ENCODE results near the gene NYNRIN. TPM values are rescaled to one million over a fixed set of nuclear protein-coding genes. Genes with fewer than 3 reads are reported as not detected.

NYNRIN gene
- total RNA-seq, 4 donors from 2014 or later = 8.0 to 21.2 (median 13.4) TPM

DNA sequence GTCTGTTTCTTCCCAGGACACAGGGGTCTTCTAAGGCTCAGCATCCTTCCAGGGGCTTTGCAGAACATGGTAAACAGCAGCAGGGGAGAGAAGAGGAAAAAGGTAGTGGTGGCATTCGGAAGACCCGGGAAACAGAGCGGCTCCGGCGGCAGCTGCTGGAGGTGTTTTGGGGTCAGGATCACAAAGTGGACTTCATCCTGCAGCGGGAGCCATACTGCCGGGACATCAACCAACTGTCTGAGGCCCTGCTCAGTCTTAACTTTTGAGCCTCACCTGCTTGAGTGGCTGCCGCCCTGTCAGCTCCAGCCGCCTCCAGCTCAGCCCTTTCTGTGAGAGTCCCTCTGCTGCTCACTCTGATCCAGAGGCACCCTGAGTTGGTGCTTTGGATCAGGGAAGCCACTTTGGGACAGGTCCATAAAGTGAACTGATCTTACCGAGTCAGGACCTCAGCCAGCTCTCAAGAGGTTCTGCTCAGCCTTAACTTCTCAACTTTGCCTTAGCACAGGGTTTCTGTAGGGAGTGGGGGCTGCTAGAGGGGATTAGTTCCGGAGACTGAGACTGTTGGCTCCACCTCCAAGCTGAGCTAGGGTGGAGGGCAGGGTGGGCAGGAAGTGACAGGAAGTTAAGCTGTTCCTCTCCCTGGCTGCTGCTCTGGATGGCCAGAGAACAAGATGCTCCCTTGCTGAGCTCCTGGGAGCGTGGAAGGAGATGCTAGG, 38.4 kb downstream of the NYNRIN start:
- H3K27me3 ChIP-seq = no peaks in the 10 kb centered on the region
- H3K36me3 ChIP-seq = peaks cover 41 to 88% (median 71%) of the 10 kb centered on the region in 4 donors
- DNase-seq (ENCODE audit: extremely low spot score) = peak; percentile 74
- TF ChIP-seq EP300 (IDR thresholded peaks at IDR 0.05) (no peak), POLR2AphosphoS5 (IDR thresholded peaks at IDR 0.05) (peak in 1 of 2 donors; percentile 21)
- no peak overlapping the region for H3K4me3 ChIP-seq
- intact Hi-C loops (cut with DNase I) = loop anchor here (2.0 to 10.0 kb wide), 3 partner anchors 104 to 292 kb away; partner anchors contain the start of genes EMC9, LTB4R, LTB4R2 and PSME2
- H3K9me3 ChIP-seq = no peaks in the 10 kb centered on the region
- H3K27ac ChIP-seq (replicated peaks in 1 of 4) = peak overlapping the region; percentile 44 to 77 (median 66)
- peaks cover 60 to 74% (median 66%) of the 10 kb centered on the region in 4 donors for H3K4me1 ChIP-seq
- WGBS = 57% methylated on average over 10 of the region's 12 CpGs

DNA sequence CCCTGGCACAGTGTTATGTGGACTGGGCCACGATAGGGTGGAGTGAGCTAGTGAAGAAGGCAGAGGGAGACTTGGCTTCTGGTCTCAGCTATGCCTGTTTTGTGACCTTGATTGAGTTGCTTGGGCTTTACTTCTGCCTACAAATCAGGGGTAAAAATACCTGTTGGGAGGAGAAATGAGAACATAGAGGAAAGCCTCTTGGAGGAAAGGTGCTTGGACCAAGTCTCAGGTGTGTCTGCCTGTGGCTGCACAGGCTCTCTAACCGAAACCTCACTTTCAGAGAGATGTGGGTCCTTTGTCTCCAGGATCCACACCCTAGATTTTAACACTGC, 38.9 kb downstream of the NYNRIN start:
- Histone ChIP-seq H3K27ac (replicated peaks in 1 of 4) (peak overlapping the region; percentile 44 to 77 (median 66)), H3K36me3 (peaks cover 36 to 83% (median 66%) of the 10 kb centered on the region in 4 donors), H3K4me3 (no peak overlapping the region), H3K27me3 (no peaks in the 10 kb centered on the region), H3K4me1 (peaks cover 54 to 69% (median 60%) of the 10 kb centered on the region in 4 donors), H3K9me3 (no peaks in the 10 kb centered on the region)
- intact Hi-C loops (cut with DNase I) = loop anchor here (2.0 to 10.0 kb wide), 3 partner anchors 105 to 293 kb away; partner anchors contain the start of genes EMC9, LTB4R, LTB4R2 and PSME2
- WGBS = 57% methylated on average over 2 of the region's 2 CpGs
- DNase-seq (ENCODE audit: extremely low spot score) = no peak
- TF ChIP-seq POLR2AphosphoS5 (IDR thresholded peaks at IDR 0.05) = peak in 1 of 2 donors; percentile 9
- TF ChIP-seq, protein P1, sequence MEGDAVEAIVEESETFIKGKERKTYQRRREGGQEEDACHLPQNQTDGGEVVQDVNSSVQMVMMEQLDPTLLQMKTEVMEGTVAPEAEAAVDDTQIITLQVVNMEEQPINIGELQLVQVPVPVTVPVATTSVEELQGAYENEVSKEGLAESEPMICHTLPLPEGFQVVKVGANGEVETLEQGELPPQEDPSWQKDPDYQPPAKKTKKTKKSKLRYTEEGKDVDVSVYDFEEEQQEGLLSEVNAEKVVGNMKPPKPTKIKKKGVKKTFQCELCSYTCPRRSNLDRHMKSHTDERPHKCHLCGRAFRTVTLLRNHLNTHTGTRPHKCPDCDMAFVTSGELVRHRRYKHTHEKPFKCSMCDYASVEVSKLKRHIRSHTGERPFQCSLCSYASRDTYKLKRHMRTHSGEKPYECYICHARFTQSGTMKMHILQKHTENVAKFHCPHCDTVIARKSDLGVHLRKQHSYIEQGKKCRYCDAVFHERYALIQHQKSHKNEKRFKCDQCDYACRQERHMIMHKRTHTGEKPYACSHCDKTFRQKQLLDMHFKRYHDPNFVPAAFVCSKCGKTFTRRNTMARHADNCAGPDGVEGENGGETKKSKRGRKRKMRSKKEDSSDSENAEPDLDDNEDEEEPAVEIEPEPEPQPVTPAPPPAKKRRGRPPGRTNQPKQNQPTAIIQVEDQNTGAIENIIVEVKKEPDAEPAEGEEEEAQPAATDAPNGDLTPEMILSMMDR (IDR thresholded peaks at IDR 0.05) = no peak

DNA sequence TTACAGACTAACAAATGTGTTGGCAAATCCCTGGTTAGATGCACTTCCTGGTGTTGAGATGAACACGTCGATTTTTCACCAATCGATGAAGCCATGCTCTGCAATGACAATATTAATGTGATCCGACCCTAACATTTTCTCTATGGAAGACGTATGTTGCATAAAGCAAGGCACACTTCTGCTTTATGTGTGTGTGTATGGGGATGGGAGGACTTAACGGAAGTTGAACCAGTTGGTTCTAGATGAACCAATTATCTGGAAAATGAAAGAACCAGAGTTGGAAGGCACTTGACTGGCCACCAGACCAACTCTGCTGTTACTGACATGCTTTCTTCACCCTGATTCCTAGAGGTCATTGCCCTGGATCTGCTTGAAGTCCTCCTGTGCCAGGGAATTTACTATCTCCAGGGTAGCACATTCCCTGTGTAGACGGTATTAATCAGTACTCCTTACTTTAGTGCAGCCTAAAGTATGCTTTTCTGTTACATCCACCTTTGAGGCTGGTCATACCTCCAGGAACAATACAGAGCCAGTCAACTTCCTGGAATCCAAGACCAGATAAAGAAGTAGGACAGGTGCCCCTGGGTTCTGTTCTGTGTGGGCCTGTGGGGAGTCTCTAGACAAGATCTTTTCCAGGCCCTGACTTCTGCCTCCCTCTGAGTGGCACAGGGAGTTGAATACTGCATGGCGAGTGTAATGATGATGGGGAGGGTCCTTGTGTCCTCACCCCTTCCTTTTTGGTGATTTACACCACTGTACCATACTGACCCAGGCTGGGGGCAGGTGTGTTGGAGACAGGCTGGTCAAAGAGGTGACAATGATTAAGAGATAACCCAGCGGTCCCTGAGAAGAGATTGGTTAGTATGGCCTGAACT, 39.7 kb downstream of the NYNRIN start:
- 60% methylated on average over 9 of the region's 9 CpGs for whole genome bisulfite sequencing
- H3K27ac ChIP-seq (replicated peaks in 1 of 4) = peak overlapping the region in 1 of 4 donors; percentile 22
- intact Hi-C loops (cut with DNase I) = loop anchor here (5.0 to 10.0 kb wide), 2 partner anchors 126 to 294 kb away; partner anchors contain the start of genes EMC9, LTB4R, LTB4R2 and PSME2
- H3K36me3 ChIP-seq = peaks cover 28 to 75% (median 58%) of the 10 kb centered on the region in 4 donors
- H3K9me3 ChIP-seq = no peaks in the 10 kb centered on the region
- DNase-seq (ENCODE audit: extremely low spot score) = peak; percentile 37
- peaks cover 55 to 69% (median 60%) of the 10 kb centered on the region in 4 donors for H3K4me1 ChIP-seq
- no peak overlapping the region for H3K4me3 ChIP-seq
- no peak for TF ChIP-seq POLR2AphosphoS5 (IDR thresholded peaks at IDR 0.05)
- no peak for TF ChIP-seq POLR2A (IDR thresholded peaks at IDR 0.05; ENCODE audit: low read depth)
- no peak for TF ChIP-seq EP300 (IDR thresholded peaks at IDR 0.05)
- TF ChIP-seq, protein P1 (IDR thresholded peaks at IDR 0.05) = no peak
- no peaks in the 10 kb centered on the region for H3K27me3 ChIP-seq

DNA sequence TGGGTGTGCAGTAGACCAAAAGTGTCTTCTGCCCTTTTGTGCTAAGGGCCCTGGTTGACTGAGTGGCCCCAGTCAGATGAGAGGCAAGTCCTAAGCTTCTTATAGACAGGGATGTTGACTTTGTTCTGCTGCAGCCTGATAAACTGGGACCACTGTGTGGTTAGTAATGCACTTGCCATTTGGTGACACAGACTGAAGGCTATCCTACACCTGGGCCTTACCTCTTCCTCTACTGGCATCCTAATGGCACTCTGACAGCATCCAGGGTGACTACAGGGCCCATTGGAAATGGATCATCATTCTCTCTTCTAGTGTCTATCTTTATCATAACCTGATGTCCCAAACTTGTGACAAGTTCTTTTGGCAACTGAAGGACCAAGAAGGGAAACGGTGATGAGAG, 40.5 kb downstream of the NYNRIN start:
- TF ChIP-seq, protein P1 (IDR thresholded peaks at IDR 0.05) = no peak
- TF ChIP-seq POLR2AphosphoS5 (IDR thresholded peaks at IDR 0.05) (no peak), POLR2A (IDR thresholded peaks at IDR 0.05; ENCODE audit: low read depth) (no peak), EP300 (IDR thresholded peaks at IDR 0.05) (no peak)
- Histone ChIP-seq H3K9me3 (no peaks in the 10 kb centered on the region), H3K36me3 (peaks cover 26 to 68% (median 54%) of the 10 kb centered on the region in 4 donors), H3K4me3 (no peak overlapping the region), H3K4me1 (peaks cover 57 to 71% (median 62%) of the 10 kb centered on the region in 4 donors), H3K27me3 (no peaks in the 10 kb centered on the region), H3K27ac (replicated peaks in 1 of 4) (peak overlapping the region in 1 of 4 donors; percentile 22)
- intact Hi-C loops (cut with DNase I) = loop anchor here (5.0 to 10.0 kb wide), 2 partner anchors 127 to 294 kb away; partner anchors contain the start of genes EMC9, LTB4R, LTB4R2 and PSME2
- WGBS = 64% methylated on average over 1 of the region's 1 CpG
- DNase-seq (ENCODE audit: extremely low spot score) = peak; percentile 64

Data from esophagus muscularis mucosa (tissue), 4 donors.